Pancreas (tissue), 10 donors: Measurements from ENCODE around the gene ZNF776. TPM values are rescaled to one million over a fixed set of nuclear protein-coding genes. Genes with fewer than 3 reads are reported as not detected.

Source experiments
- ATAC-seq, 4 donors: fragments of 200-7000 bp; cut with Tn5 transposase; one replicate each; pipeline versions ENCODE4 v1.8.0 to v1.9.1; 2020; ENCODE audit warnings: mild to moderate bottlenecking in 4 of 4, moderate library complexity in 4 of 4
- DNase-seq, 6 donors: peaks; one replicate each; pipeline ENCODE4 v3.0.0-alpha.2; 2020
- FAIRE-seq: peaks from 2 replicates; lab custom pipeline; 2012; peaks lifted over from hg19 to GRCh38; lab: Jason Lieb, UNC
- H3K27ac ChIP-seq, 4 donors: fragments of 200-600 bp; sonication (generic); 1 replicate in 3 of 4; 2 replicates in 1 of 4; pipeline versions ENCODE4 v1.5.0 to v1.8.0; 2020
- H3K27me3 ChIP-seq, 4 donors: fragments of 200-600 bp; one replicate each; pipeline ENCODE4 v1.8.0; 2021
- H3K36me3 ChIP-seq, 3 donors: fragments of 200-600 bp; sonication (generic) in 1 of 3; one replicate each; pipeline versions ENCODE4 v1.5.0 to v1.8.0; 2020 to 2021
- H3K4me1 ChIP-seq, 3 donors: fragments of 200-600 bp; one replicate each; pipeline ENCODE4 v1.8.0; 2021
- H3K4me3 ChIP-seq, 4 donors: fragments of 200-600 bp; sonication (generic) in 2 of 4; one replicate each; pipeline versions ENCODE4 v1.5.0 to v1.8.0; 2020 to 2021
- H3K9me3 ChIP-seq, 4 donors: fragments of 200-600 bp; one replicate each; pipeline ENCODE4 v1.8.0; 2021
- CTCF ChIP-seq, 4 donors: fragments of 200-600 bp; sonication (generic) in 3 of 4; IDR thresholded peaks; one replicate each; pipeline versions ENCODE4 v1.5.0 to v1.8.0; 2021; ENCODE audit warnings: antibody characterized with exemption in 4 of 4
- WGBS, 2 donors: extraction: QIAGEN DNeasy Blood & Tissue Kit; methylation state at CpG; one replicate each; pipeline ENCODE4 v1.1.7; 2013; 5-methylcytosine and 5-hydroxymethylcytosine counted together
- intact Hi-C, 3 donors: fragments of 100-400 bp; cut with DNase I; formaldehyde crosslinking; loops; one replicate each; pipeline versions ENCODE4 v1.11.1 to v1.14.2; 2022
- polyA plus RNA-seq, 2 donors: library from polyadenylated mRNA; stranded (reverse); fragments of 200-250 nt; gene quantifications; one replicate each; pipeline ENCODE4 v1.2.3, GENCODE V29; 2013
- total RNA-seq, 6 donors: library from RNA; stranded (reverse); fragmentation: NEBNext Ultra II Directional in 4 of 6; extraction: Animal tissue kit (Norgen Biotek cat#: 25700) in 4 of 6; gene quantifications; one replicate each; pipeline versions ENCODE4 v1.2.1 to v1.2.4, GENCODE V29; 2021 to 2023
- donor health status: healthy with polysubstance abuse.
- donor health status: DM: no; HTN: no; CAD: no; lungs with moderate emphysema.
- donor health status: DM: no; HTN: no; CAD: no.
- donor health status: control.
- donor health status: control.
- donor health status: Bipolar disorder and iron deficiency.
- donor health status: DM: yes; HTN: yes; CAD: no.
- donor health status: DM: no; HTN: no; CAD: no.
- donor health status: DM: no; HTN: no; CAD: no.
- donor health status: DM: yes; HTN: yes; CAD: no.

Gene ZNF776
- total and polyA plus RNA-seq, 8 donors, result 2.9 to 10.8 (median 4.5) TPM

- 35 to 64% methylated on average over 15 of the region's 15 CpGs for WGBS, 2 donors
- peak overlapping the region in 1 of 4 donors; percentile 46 for H3K4me3 ChIP-seq
- no peak for DNase-seq
Measured at GRCh38 chr19:57709616-57710015, 37.0 kb upstream of the ZNF776 start.

GRCh38 chr19:57712222-57712621, 34.4 kb upstream of the ZNF776 start:
- no peaks in the 10 kb centered on the region for H3K9me3 ChIP-seq
- H3K4me1 ChIP-seq, result no peaks in the 10 kb centered on the region
- no peak overlapping the region for H3K27ac ChIP-seq
- 46 to 55% methylated on average over 1 of the region's 1 CpG for WGBS, 2 donors
- ATAC-seq, result no peak
- H3K27me3 ChIP-seq, result no peaks in the 10 kb centered on the region
- FAIRE-seq, result no peak
- no peaks in the 10 kb centered on the region for H3K36me3 ChIP-seq
- no peak for TF ChIP-seq CTCF (IDR thresholded peaks at IDR 0.05)
- H3K4me3 ChIP-seq, result no peak overlapping the region
- DNase-seq, result no peak
- intact Hi-C loops, result no loop called here

More at GRCh38 chr19:57709616-57710015, 37.0 kb upstream of the ZNF776 start:
- no peaks in the 10 kb centered on the region for H3K9me3 ChIP-seq
- ATAC-seq (no peak), FAIRE-seq (no peak)
- intact Hi-C loops, result no loop called here
- no peak overlapping the region for H3K27ac ChIP-seq
- H3K36me3 ChIP-seq, result no peaks in the 10 kb centered on the region
- no peak for TF ChIP-seq CTCF (IDR thresholded peaks at IDR 0.05)
- H3K27me3 ChIP-seq, result no peaks in the 10 kb centered on the region
- no peaks in the 10 kb centered on the region for H3K4me1 ChIP-seq

- Histone ChIP-seq H3K27me3 (no peaks in the 10 kb centered on the region), H3K9me3 (no peaks in the 10 kb centered on the region), H3K36me3 (peaks cover 0 to 24% (median 9%) of the 10 kb centered on the region in 3 donors), H3K4me3 (no peak overlapping the region), H3K4me1 (no peaks in the 10 kb centered on the region), H3K27ac (no peak overlapping the region)
- DNase-seq (no peak), ATAC-seq (no peak), FAIRE-seq (no peak)
- intact Hi-C loops, result no loop called here
- TF ChIP-seq CTCF (IDR thresholded peaks at IDR 0.05), result no peak
Measured at GRCh38 chr19:57719424-57719823, 27.2 kb upstream of the ZNF776 start.

DNA sequence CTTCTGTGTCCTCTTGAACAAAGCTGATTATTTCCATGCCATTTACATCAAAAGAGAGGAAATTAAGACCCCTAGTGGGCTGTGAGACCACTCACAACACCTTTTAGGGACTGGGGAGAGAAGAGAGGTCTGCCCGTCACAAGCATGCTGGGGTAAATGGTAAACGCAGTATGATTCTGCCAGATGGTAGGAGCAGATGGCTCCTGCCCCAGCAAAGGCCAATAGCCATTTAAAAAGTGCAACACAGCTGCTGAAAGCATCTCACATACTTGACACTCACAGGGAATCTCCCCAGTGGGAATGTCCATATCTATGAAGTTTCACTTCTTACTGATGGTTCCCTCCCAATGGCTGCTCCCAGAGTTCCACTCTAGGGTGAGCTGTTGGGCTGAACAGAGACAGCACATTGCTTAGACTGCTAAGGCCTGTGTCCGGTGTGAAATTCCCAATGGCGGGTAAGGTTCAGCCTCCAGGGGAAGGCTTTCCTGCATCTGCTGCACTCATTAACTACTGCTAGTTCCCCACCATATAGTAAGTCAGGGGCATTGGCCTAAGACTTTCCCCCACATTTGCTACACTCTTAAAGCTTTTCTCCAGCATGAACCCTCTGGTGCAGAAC, 26.6 kb upstream of the ZNF776 start:
- FAIRE-seq (no peak), DNase-seq (no peak), ATAC-seq (no peak)
- 81 to 89% methylated on average over 4 of the region's 4 CpGs for WGBS, 2 donors
- Histone ChIP-seq H3K27me3 (no peaks in the 10 kb centered on the region), H3K27ac (no peak overlapping the region), H3K36me3 (peaks cover 0 to 24% (median 9%) of the 10 kb centered on the region in 3 donors), H3K4me3 (no peak overlapping the region), H3K4me1 (no peaks in the 10 kb centered on the region), H3K9me3 (no peaks in the 10 kb centered on the region)
- TF ChIP-seq CTCF (IDR thresholded peaks at IDR 0.05), result no peak
- intact Hi-C loops, result no loop called here

DNA sequence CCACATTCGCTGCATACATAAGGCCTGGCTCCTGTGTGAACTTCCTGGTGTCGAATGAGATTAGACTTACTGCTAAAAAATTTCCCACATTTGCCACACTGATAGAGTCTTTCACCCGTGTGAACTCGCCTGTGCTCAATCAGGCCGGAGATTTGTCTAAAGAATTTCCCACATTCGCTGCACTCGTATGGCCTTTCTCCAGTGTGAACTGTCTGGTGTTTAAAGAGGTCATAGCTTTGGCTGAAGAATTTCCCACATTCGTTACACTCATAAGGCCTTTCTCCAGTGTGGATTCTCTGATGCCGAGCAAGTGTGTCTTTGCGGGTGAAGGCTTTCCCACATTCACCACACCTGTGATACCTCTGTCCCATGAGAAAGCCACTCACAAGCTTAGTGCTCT, 25.7 kb upstream of the ZNF776 start:
- DNase-seq (no peak), FAIRE-seq (no peak), ATAC-seq (no peak)
- H3K4me3 ChIP-seq, result no peak overlapping the region
- no peaks in the 10 kb centered on the region for H3K9me3 ChIP-seq
- H3K27me3 ChIP-seq, result no peaks in the 10 kb centered on the region
- no peaks in the 10 kb centered on the region for H3K4me1 ChIP-seq
- TF ChIP-seq CTCF (IDR thresholded peaks at IDR 0.05), result no peak
- peaks cover 0 to 24% (median 9%) of the 10 kb centered on the region in 3 donors for H3K36me3 ChIP-seq
- H3K27ac ChIP-seq, result no peak overlapping the region
- intact Hi-C loops, result no loop called here
- 95 to 99% methylated on average over 10 of the region's 10 CpGs for WGBS, 2 donors
